GM21737 (cell line): ENCODE data around the gene CHST13.

ENCODE experiments used
- ATAC-seq: cut with Tn5 transposase; IDR thresholded peaks from one replicate; pipeline ENCODE4 v1.9.1; 2021; ENCODE audit warnings: mild to moderate bottlenecking, moderate library complexity; ENCODE audit not compliant: unreplicated experiment

CHST13 gene

DNA sequence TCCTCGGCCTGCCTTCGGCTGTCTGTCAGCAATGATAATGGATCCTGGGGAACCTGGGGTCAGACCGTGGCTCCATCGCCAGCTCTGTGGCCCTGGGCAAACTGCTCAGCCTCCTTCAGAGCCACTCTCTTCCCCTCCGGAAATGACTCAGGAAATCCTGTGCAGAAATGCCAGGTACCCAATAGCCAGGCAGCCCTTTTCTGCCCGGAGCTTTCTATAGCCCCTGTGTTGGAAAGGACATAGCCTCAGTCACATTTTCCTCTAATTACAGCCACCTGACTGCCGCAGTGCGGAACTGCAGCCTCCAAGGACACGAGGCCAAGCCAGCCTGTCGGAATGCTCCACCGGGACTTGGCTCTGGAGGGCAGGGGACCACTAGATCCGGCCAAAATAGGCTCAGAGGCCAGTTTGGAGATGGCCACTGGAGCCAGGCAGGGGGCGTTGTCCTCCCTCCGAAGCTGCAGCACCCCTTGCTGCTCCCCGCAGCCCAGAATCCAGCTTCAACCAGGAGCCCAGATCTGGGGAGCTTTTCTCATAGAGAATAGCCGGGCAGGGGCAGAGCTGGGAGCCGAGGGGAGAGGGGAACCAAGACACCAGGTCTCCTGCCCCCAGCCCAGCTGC is 36.7 kb upstream of the CHST13 start:
- ATAC-seq, result no peak

DNA sequence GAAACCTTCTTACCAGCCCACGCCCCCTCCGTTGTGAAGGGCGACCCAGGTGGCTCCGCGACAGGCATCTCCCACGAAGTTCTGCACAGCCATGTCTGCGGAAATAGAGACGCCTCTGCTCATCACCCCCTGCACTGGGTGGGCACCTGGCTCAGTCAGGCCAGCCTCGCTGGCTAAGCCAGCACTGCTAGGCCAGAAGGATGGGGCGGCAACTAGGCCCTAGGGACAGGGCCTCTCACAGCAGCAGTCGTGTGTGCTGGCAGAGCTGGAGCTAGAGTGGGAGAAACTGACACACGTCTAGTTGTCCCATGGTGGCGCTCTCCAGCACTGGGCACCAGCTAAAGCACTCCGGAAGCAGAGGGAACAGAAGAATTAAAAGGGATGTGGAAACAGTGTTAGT is 35.8 kb upstream of the CHST13 start:
- no peak for ATAC-seq

DNA sequence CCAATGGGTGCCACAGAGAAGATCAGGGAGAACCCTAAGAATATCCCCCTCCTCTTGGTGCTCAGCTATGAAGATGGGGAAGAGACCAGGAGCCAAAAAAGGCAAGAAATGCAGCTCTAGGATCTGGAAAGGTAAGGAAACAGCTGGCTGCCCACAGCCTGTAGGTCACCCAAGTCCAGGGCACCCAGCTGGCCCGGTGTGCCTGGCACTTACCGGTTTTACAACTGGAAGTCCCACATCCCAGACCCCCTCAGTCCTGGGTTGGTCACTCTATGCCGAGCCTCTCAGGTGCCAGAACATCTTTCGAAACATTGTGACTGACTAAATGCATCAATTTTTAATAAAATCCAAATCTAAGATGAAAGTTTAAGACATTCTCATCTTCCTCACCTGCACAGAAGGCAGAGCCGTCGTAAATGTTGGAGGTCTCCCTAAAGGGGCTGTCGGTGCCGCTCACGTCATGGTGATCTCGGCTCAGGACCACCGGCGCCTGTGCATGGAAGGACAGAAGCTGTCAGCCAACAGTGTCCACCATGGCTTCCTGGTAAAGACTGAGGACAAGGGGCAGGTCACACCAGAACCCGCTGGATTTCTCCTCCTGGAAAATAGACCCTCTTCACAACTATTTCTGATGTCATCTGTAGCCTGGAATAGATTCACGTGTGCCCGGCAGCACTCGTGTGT is 34.9 kb upstream of the CHST13 start:
- ATAC-seq, result no peak

DNA sequence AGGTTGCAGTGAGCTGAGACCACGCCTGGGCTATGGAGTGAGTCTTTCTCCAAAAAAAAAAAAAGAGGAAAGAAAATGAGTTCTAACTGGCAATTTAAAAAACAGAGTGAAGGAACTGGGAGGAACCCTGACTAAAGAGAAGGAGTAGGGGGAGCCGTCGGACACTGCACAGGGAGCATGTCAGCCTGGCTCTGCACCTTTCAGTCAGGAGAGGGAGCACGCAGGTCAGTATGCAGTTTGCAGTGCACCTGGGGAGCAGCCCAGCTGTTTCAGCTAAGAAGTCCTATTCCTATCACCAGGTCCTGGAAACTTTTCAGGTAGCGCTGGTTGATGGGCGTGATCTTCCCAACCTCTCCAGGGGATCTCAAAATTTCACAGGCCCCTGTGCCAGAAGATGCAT is 33.3 kb upstream of the CHST13 start:
- no peak for ATAC-seq

DNA sequence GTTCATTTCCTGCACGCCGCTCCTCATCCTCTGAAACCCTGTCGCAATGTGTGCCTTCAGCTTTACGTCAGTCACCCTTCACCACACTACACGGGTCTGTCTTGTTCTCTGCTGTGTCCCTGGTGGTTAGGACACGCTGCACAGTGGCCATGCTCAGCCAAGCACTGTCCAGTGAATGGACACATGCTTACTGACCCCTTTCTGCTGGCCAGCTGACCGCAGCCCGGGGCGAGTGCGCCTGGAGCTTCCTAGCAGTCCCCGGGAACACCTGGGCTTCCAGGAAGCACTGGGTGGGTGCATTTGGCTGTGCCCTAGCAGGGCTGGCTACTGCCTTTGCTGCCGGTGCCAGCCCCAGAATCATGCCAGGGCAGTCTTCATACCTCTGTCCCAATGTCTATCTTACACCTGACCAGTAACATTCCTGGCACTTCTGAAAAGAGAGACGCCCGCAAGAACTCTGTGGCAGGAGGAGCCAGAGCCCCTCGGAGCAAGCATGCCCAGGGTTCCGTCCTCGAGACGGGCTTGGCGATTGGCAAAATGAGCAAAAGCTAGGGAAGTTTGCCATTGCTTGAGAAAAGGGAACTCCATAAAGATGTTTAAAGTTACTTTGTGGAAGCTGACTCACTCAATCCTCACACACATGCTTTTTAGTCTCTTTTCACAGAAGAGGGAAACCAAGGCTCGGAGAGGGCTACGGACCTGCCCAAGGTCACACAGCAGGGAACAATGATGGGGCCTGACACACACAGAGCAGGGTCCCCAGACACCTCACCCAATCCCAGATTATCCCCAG is 32.5 kb upstream of the CHST13 start:
- no peak for ATAC-seq

DNA sequence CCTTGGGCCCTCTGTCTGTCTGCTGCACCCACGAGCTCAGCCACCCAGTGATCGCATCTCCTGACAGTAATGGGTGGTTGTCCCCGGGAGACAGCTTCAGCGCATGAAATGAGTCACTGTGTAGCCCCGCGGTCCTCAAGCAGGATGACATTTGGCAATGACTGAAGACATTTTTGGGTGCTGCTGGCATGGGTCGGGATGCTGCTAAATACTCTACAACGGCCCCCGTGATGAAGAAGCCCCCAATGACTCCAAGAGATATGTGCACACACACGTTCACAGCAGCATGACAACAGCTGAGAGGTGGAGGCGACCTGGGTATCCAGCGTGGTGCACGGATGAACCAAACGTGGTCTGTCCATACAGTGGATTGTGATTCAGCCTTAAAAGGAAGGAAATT is 30.9 kb upstream of the CHST13 start:
- no peak for ATAC-seq

DNA sequence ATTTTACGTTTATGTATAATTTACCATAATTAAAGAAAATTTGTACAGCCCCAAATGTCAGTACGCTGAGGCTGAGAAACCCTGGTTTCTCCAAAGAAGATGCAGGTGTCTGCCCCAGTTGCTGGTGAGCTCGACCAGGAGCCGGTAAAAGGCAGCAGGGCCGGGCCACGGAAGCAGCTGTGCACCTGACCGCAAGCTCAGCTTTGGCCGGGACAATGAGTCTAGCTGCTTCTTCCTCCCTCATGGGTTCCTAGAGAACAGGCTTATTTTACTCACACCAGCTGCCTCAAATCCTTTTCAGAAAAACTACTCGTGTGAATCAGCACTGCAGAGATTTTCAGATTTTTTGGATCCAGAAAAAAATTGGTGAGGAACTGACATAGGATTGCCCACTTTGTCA is 30.2 kb upstream of the CHST13 start:
- ATAC-seq, result no peak

DNA sequence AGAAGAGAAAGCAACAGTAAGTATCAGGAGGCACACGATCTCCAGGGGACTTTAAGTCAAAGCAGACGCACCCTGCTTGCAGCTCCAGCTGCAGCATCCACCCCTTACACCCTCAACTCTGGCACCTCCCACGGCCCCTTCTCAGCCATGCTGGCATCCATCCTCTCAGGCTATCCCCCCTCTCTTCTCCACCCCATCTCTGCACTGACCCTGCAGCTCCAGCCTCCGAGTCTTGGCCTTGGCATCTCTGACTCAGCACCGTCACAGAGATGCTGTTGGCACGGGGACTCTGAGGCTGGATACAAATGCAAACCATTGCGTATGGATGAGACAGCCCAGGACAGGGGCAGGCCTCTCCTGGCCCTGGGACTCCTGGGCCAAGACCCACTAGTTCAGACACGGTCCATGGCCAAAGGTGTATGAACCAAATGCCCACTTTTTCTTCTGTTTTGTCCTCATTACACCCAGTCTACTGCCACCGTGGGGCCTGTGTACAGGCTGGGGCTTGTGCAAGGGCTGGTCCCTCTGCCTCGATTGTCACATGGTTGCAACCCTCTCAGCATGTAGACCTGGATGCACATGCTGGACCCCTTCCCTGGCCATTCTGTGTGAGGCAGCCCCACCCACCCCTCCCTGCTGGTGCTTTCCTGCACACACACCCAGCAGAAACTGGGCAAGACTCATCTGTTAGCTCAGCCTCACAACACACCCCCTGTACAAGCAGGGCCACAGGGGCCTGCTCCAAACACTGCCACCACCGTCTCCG is 29.6 kb upstream of the CHST13 start:
- no peak for ATAC-seq

DNA sequence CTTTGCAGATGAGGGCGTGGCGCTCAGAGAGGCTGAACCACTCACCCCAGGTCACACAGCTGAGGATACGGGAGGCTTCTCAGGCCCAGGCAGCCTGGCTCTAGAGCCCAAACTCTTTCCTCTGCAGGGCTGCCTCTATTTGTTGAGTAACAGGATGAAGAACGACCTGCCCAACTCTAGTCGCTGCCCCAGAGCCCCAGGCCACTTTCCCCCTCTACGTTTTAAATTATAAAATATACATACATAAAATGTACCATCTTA is 29.1 kb upstream of the CHST13 start:
- no peak for ATAC-seq

DNA sequence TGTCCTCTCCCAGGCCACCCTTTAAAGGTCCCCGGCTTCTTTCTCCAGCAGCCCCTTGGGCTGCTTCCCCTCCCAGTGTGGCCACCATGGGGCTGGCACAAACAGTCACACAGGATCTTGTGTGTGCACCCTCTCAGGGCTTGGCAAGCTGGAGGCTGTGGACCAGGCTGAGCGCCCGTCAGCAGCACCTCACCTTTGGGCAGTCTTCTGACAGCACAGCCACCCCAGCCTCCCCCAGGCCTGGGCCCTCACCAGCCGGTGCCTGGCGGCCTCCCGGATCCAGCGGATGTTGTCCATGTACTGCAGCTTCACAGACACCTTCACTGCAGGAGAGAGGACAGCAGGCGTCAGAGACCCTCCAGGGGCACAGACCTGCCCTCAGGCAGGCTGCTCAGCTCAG is 28.2 kb upstream of the CHST13 start:
- no peak for ATAC-seq

DNA sequence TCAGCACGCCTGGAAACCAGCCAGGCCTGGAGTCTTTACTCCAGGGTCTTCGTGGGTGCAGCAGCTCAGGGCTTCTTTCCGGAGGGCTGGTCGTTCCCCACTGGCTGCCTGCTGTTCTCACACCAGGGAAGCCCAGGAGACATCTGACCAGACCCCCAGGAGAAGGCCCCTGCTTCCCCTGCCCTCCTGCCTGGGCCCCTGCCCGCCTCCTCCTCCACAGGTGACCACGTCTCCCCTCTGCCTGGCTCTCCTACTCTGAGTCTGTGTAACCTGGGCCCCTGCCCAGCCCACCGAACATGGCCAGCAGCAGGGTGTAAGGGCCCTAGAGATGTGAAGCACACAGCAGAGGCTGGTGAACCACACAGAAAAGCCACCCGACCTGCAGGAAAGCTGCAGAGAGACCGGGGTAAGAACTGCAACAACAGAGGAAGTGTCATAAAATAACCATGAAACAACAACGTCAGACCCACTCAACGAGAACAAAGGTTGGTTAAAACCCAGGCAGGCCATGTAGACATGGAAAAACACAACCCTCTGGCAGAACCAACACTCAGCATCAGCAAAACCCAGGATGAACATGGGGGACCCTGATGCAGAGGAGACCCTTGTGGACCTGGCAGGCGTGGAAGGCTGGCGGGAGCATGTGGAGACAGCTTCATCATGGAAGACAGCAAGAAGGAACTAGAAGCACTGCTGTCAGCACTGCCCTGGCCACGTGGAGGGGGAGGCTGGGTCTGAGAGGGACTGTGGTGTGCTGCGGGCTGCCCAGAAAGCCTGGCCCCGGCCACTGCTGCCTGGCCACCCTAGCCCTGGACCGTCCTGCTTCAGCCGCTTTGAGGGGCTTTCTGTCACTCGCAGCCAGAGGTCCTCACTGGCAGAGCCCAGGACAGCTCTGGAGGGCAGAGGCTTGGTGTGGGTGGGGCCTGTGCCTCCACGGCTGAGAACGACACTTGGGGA is 26.8 kb upstream of the CHST13 start:
- ATAC-seq, result no peak

DNA sequence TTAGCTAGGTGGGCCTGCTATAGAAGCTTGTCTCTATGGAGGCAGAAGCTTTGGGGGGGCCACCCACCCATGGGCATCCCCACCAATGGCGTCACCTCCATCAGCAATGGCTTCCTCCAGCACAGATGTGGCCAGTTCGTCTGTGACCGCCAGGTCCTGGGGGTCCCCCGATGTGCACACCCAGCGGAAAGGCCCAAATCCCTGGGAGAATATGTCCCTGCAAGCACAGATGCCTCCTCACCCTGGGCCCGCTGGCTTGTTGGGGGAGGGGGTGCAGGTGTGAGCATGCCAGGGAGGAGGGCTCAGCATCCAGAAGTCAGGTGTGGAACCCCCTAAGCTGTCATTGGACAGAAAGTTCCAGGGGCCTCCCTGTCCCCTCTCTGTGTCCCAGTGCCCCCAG is 26.0 kb upstream of the CHST13 start:
- no peak for ATAC-seq

DNA sequence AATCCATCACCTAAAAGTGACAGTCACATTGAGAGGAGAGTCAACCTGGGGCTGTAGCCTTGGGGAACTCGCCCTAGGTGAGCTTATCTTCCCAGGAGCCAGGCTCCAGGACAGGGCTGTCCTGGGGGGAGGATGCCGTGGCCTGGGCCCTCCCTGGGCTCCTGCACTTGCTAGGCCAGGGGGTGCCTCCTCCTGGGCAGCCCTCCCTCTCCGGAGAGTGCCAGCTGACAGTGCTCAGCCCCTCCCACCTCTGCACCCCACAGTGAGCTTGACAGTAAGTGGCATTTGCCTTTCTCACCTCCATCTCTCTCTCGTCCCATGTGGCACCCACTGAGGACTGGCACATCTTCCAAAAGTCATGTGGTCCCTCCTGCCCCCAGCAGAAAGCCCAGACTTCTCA is 25.5 kb upstream of the CHST13 start:
- ATAC-seq, result no peak

DNA sequence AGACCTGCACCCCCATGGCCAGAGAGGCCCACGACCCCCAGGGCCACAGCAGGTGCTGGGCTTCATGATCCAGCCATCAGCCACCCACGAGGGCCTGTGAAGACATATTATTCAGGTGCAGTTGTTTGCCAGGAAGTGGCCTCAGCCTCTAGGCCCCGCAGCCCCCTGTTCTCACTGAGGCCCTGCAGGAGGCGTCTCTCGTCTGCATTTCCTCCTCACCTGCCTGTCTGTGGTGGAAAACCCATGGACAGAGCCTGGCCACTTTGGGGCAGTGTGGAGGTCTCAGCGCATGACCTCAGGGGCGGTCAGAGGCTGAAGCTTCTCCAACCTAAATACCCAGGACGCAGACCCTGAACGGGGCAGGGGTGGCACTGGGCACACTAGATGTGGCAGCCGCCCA is 25.0 kb upstream of the CHST13 start:
- no peak for ATAC-seq

DNA sequence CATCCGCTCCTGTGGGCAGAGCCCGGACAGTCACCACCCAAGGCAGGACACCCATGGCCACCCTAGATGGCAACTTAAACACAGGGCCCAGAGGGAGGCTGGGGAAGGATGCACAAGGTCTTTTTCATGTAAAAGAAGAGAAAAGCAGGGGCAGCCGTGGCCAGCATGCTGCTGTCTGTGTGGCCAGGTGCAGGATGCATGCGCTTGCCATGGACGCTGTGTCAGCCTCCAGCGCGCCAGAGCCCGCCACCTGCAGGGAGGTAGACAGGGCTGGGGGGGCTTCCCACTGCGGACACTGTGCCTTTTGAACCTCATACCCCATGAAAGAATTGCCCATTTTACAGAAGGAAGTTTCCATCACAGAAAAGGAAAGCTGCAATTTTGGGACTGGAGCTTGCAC is 24.6 kb upstream of the CHST13 start:
- ATAC-seq, result no peak

DNA sequence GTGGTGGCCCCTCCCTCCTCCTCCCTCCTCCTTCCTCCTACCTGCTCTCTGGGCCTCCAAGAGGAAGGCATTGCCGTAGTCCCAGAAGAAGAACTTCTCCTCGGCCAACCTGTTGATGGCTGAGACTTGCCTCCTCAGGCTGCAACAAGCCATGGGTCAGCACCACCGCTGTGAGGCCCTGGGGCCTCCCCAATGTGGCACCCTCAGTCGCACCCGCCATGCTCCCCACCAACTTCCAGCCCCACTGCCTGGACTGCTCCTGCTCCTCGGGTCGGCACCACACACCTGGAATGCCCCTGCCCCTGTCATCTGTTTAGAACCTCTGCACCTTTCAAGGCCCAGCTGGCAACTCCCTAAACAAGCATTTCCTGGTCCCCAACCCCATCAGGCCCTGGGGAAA is 23.9 kb upstream of the CHST13 start:
- ATAC-seq, result no peak

DNA sequence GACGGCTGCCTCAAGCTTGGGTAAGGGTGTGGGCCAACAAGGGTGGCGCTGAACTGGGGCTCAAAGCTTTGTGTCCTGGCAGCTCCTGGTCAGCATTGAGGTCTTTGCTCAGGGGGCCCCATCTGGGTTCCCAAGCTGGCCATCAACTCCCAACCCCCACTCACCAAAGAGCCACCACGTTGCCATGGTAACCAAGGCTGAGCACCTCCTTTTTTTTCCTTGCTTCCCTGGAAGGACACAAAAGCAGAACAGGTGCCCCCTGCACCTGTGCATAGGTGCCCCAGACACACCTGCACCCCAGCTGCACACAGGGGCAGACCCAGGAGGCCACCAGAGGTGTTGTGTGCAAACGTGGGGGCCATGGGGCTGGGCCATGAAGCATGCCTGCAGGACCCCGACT is 22.9 kb upstream of the CHST13 start:
- ATAC-seq, result no peak

DNA sequence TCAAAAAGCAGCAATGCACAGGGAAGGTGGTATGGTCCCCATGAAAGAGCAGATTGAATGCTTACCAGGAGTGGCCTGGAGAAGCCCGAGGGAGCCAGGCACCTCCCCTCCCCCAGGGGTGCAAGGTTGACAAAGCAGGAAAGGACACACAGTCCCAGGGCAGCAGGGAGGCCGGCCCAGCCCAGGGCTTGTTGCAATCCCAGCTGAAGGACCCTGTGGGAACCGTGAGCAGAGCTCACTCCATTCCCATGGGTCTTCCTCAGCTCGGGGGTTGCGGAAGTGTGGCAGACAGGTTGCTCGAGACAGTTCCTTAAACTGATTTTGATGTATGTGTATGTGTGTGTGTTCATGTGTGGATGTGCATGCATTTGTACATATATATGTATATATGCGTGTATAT is 22.2 kb upstream of the CHST13 start:
- ATAC-seq, result no peak

DNA sequence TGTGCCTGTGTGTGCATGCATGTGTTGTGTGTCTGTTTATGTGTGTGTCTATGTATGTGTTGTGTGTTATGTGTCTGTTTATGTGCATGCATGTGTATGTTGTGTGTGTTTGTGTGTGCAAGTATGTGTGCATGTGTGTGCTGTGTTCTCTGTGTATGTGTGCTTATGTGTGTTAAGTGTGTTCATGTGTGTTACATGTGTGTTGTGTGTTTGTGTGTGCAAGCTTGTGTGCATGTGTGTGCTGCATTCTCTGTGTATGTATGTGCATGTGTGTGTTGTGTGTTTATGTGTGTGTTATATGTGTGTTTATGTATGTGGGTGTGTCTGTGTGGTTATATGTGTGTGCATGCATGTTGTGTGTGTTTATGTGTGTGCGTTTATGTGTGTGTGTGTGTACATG is 21.3 kb upstream of the CHST13 start:
- no peak for ATAC-seq

DNA sequence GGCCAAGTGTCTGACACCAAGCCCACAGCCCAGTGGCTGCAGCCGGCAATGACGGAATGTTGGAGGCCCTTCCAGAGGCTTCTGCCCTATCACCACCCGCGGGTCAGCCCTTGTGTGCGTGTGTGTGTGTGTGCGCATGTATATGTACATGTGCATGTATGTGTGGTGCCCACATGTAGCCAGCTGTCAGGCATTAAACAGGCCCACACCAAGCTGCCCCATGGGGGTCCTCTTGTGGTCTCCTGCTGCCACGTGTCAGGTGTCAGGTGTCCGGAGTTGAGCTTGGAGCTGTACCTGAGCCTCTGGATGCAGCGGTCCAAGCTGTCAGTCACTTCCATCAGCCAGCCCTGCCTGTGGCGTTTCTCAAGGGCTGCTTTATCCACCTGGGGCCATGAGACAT is 20.3 kb upstream of the CHST13 start:
- no peak for ATAC-seq

DNA sequence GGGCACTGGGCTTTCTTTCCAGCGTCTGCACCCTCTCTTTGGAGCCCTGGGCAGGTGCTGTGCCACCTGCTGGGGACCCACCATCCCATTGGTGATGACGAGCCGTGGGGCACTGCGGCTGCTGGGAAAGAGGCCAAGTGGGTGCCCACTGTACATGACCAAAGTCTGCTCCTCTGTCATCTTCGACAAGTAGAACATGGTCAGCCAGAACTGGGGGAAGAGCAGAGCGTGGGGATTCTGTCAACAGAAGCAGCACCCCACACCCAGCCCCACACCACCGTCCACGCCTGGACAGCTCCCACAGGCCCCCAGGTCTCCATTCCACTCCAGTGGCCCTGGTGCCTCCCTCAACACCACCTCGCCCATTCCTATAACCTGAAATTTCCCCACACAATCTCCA is 16.1 kb upstream of the CHST13 start:
- ATAC-seq, result no peak
